ENCODE results near the gene MTCH1. TPM values are rescaled to one million over a fixed set of nuclear protein-coding genes. Genes with fewer than 3 reads are reported as not detected.

The MTCH1 gene
- total and polyA plus RNA-seq, 9 of the 15 experiments (the other 6 are each of a cell fraction or from before 2014, with no cell fraction given) = 7.9 to 161 (median 118) TPM

DNA sequence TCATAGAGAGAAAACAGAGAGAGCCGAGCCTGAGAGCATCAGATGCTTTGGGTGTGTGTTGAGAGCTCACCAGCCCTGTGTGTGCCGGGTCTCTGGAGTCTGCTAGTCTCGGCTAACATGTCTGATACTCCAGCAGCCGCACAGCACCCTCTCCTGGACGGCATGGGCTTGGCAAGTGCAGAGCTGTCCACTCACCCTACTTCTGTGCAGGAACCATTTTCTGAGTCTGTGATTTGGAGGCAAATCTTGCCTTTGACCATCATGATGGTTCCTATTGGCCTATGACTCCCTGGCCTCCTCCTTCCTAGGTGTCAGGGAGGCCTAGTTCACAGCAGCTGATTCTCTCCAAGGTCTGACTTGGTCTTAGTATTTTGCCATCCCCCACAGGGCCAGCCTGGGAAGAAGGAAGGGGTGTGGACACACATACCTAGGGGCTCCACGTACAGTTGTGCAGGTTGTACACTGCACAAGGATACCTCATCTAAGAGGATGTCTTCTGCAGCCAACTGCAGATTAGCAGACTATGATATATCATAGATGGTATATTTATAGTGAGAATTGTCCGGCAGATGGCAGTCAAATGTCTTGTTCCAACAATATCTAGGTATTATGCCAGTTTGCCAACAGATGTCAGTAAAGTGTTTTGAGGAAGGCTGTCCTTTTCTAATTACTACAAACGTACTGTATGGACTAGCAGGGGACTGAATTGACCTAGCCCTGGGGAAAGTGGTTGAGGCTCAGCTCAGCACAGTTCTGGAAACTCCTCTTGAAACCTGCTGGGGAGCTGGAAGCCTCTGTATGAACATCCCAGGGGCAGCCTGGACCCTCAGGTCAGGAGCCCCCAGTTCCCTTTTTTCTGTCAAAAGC, 32.4 kb upstream of the MTCH1 start (continued):
- TF ChIP-seq CUX1 (CRISPR knock-in tag; IDR thresholded peaks at IDR 0.05) (no peak), STAT5B (CRISPR knock-in tag; IDR thresholded peaks at IDR 0.05) (no peak), NR4A1 (CRISPR knock-in tag; IDR thresholded peaks at IDR 0.05) (0 out of 2 replicates have a peak, but pooled peaks have one; percentile 62), NR4A1 (tag; IDR thresholded peaks at IDR 0.05) (no peak), THAP12 (CRISPR knock-in tag; IDR thresholded peaks at IDR 0.05) (no peak; the same call in 1 of the 2 replicates), RBM34 (IDR thresholded peaks at IDR 0.05; ENCODE audit: borderline replicate concordance, insufficient read depth, low read length) (no peak), SMAD4 (CRISPR knock-in tag; conservative IDR thresholded peaks at IDR 0.05) (peak; percentile 51; the same call in 1 of the 2 replicates), FOXM1 (IDR thresholded peaks at IDR 0.05; ENCODE audit: low read depth) (no peak), FOXM1 (CRISPR knock-in tag; IDR thresholded peaks at IDR 0.05; ENCODE audit: low read depth) (no peak), KLF10 (CRISPR knock-in tag; IDR thresholded peaks at IDR 0.05) (no peak), TOE1 (IDR thresholded peaks at IDR 0.05; ENCODE audit: borderline replicate concordance) (peak; percentile 60; the same call in 1 of the 2 replicates), TOE1 (CRISPR knock-in tag; IDR thresholded peaks at IDR 0.05; ENCODE audit: borderline replicate concordance, low read depth) (peak; percentile 84; the same call in 1 of the 2 replicates), RBM17 (IDR thresholded peaks at IDR 0.05; ENCODE audit: borderline replicate concordance, low read depth, low read length) (no peak), ZNF253 (CRISPR knock-in tag; conservative IDR thresholded peaks at IDR 0.05) (no peak), PRPF4 (IDR thresholded peaks at IDR 0.05; ENCODE audit: insufficient read depth, low read depth, low read length, poor library complexity, severe bottlenecking) (no peak), TEAD4 (IDR thresholded peaks at IDR 0.05; ENCODE audit: low read length) (peak; percentile 55), TEAD4 (CRISPR knock-in tag; IDR thresholded peaks at IDR 0.05; ENCODE audit: borderline replicate concordance) (no peak)
- TF ChIP-seq, protein P1, sequence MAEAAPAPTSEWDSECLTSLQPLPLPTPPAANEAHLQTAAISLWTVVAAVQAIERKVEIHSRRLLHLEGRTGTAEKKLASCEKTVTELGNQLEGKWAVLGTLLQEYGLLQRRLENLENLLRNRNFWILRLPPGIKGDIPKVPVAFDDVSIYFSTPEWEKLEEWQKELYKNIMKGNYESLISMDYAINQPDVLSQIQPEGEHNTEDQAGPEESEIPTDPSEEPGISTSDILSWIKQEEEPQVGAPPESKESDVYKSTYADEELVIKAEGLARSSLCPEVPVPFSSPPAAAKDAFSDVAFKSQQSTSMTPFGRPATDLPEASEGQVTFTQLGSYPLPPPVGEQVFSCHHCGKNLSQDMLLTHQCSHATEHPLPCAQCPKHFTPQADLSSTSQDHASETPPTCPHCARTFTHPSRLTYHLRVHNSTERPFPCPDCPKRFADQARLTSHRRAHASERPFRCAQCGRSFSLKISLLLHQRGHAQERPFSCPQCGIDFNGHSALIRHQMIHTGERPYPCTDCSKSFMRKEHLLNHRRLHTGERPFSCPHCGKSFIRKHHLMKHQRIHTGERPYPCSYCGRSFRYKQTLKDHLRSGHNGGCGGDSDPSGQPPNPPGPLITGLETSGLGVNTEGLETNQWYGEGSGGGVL (CRISPR knock-in tag; IDR thresholded peaks at IDR 0.05) = no peak
